PC-3 (cell line): Measurements from ENCODE around the gene MAN2A2. TPM values are rescaled to one million over a fixed set of nuclear protein-coding genes. Genes with fewer than 3 reads are reported as not detected.

Source experiments
- ATAC-seq: fragments of 200-7000 bp; cut with Tn5 transposase; 2 replicates; pipeline ENCODE4 v1.9.1; 2020; ENCODE audit warnings: mild to moderate bottlenecking, moderate library complexity
- BruUV-seq: library from RNA; stranded (reverse); fragments of 400-500 nt; replicated peaks from 2 replicates; lab custom pipeline; 2021; lab: Mats Ljungman, UMichigan
- CTCF ChIA-PET: fragments of 300-600 bp; sonication (Branson Sonifier 250); formaldehyde crosslinking; loops from one replicate; lab custom pipeline; 2022; ENCODE audit warnings: antibody characterized with exemption; lab: Charles Lee
- POLR2A ChIA-PET: fragments of 300-600 bp; sonication (Branson Sonifier 250); formaldehyde crosslinking; loops from one replicate; lab custom pipeline; 2022; ENCODE audit warnings: antibody characterized with exemption; ENCODE audit not compliant: unreplicated experiment; lab: Charles Lee
- DNase-seq: peaks from one replicate; pipeline ENCODE4 v3.0.0-alpha.2; 2015
- H2AFZ ChIP-seq: fragments of 300-600 bp; sonication (generic); 2 replicates; pipeline ENCODE4 v1.6.0; 2016; ENCODE audit warnings: antibody characterized with exemption, low read length
- H3F3A ChIP-seq: fragments of 300-600 bp; sonication (generic); one replicate; pipeline ENCODE4 v1.6.0; 2017; ENCODE audit warnings: antibody characterized with exemption, low read length, control low read depth, mild to moderate bottlenecking; ENCODE audit not compliant: unreplicated experiment
- H3K27ac ChIP-seq: fragments of 300-600 bp; sonication (generic); 2 replicates; pipeline ENCODE4 v1.5.1; 2016; ENCODE audit warnings: mild to moderate bottlenecking, low read length
- H3K27me3 ChIP-seq: fragments of 300-600 bp; sonication (generic); 2 replicates; pipeline ENCODE4 v1.6.1; 2016; ENCODE audit warnings: low read length, mixed read lengths
- H3K36me3 ChIP-seq: fragments of 300-600 bp; sonication (generic); 2 replicates; pipeline ENCODE4 v1.6.1; 2016; ENCODE audit warnings: low read depth, mixed run types, low read length, mixed read lengths
- H3K4me1 ChIP-seq: fragments of 300-600 bp; sonication (generic); 2 replicates; pipeline ENCODE4 v1.5.1; 2016; ENCODE audit warnings: low read length; ENCODE audit not compliant: insufficient read depth
- H3K4me2 ChIP-seq: fragments of 300-600 bp; sonication (generic); 2 replicates; pipeline ENCODE4 v1.6.0; 2016; ENCODE audit warnings: low read length
- H3K4me3 ChIP-seq: fragments of 300-600 bp; sonication (generic); 2 replicates; pipeline ENCODE4 v1.5.1; 2016; ENCODE audit warnings: mild to moderate bottlenecking, low read length, mixed read lengths
- H3K79me2 ChIP-seq: fragments of 300-600 bp; sonication (generic); 2 replicates; pipeline ENCODE4 v1.6.1; 2017; ENCODE audit warnings: low read length, mixed read lengths
- H3K9ac ChIP-seq: fragments of 300-600 bp; sonication (generic); 2 replicates; pipeline ENCODE4 v1.6.0; 2016; ENCODE audit warnings: mild to moderate bottlenecking, low read length
- H3K9me2 ChIP-seq: fragments of 300-600 bp; sonication (generic); replicated peaks from 2 replicates; pipeline ENCODE4 v1.6.1; 2016; ENCODE audit warnings: mixed run types, low read length, mixed read lengths
- H3K9me3 ChIP-seq: fragments of 300-600 bp; sonication (generic); 2 replicates; pipeline ENCODE4 v1.6.1; 2016; ENCODE audit warnings: low read length, mixed read lengths
- H4K20me1 ChIP-seq: fragments of 300-600 bp; sonication (generic); 2 replicates; pipeline ENCODE4 v1.6.1; 2016; ENCODE audit warnings: low read length, mixed read lengths
- EZH2 ChIP-seq: fragments of 300-600 bp; sonication (generic); IDR thresholded peaks from one replicate; pipeline ENCODE4 v1.6.1; 2017; ENCODE audit warnings: antibody characterized with exemption, mild to moderate bottlenecking, low read length; ENCODE audit not compliant: unreplicated experiment
- EZH2phosphoT487 ChIP-seq: fragments of 300-600 bp; sonication (generic); IDR thresholded peaks from 2 replicates; pipeline ENCODE4 v1.6.1; 2018; ENCODE audit warnings: mild to moderate bottlenecking, antibody characterized with exemption, low read length, borderline replicate concordance
- intact Hi-C: fragments of 100-400 bp; cut with micrococcal nuclease; formaldehyde crosslinking; loops from 2 replicates; pipeline ENCODE4 v1.9.0; 2023
- total RNA-seq: library from RNA; depleted of rRNA; stranded (reverse); fragments of >200 nt; gene quantifications from 2 replicates; pipeline ENCODE4 v1.2.3, GENCODE V29; 2014
- TF ChIP-seq, protein P1 (sequence below): fragments of 300-600 bp; sonication (generic); conservative IDR thresholded peaks from 2 replicates; pipeline ENCODE4 v1.5.1; 2017; ENCODE audit warnings: antibody characterized with exemption, low read depth, mild to moderate bottlenecking, low read length

Gene MAN2A2
- total RNA-seq, 1 experiment from 2014 or later, result 19.8 TPM

DNA sequence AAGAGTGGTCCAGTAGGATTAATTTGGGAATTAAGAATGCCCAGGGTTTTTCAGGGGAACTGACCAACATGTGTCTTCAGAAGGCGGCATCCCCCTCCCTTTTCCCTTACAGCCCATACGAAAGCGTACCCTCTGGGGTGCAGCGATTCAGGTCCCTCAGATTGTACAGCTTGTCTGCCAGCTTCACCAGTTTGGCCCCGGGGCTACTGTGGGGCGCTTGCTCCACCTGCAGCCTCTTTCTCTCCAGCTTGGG lies 28.4 kb downstream of the MAN2A2 start:
- BruUV-seq, result no TSS peak
- H3K9me3 ChIP-seq, result no peaks in the 10 kb centered on the region
- H2AFZ ChIP-seq, result peak overlapping the region; percentile 94; the same call in 1 of the 2 replicates
- peak overlapping the region; percentile 83 for H3K9ac ChIP-seq
- DNase-seq, result no peak
- ChIA-PET POLR2A (interaction anchor here (0.6 to 0.9 kb wide), 3 partner anchors 23 to 113 kb away, joined by 3 read pairs; partner anchors contain the start of gene MAN2A2), CTCF (interaction anchor here (0.5 to 2.1 kb wide), 8 partner anchors 18 to 340 kb away, joined by 3 to 10 read pairs (median 4); no protein-coding TSS in a partner anchor)
- no peaks in the 10 kb centered on the region for H3K27me3 ChIP-seq
- ATAC-seq, result no peak
- TF ChIP-seq, protein P1, sequence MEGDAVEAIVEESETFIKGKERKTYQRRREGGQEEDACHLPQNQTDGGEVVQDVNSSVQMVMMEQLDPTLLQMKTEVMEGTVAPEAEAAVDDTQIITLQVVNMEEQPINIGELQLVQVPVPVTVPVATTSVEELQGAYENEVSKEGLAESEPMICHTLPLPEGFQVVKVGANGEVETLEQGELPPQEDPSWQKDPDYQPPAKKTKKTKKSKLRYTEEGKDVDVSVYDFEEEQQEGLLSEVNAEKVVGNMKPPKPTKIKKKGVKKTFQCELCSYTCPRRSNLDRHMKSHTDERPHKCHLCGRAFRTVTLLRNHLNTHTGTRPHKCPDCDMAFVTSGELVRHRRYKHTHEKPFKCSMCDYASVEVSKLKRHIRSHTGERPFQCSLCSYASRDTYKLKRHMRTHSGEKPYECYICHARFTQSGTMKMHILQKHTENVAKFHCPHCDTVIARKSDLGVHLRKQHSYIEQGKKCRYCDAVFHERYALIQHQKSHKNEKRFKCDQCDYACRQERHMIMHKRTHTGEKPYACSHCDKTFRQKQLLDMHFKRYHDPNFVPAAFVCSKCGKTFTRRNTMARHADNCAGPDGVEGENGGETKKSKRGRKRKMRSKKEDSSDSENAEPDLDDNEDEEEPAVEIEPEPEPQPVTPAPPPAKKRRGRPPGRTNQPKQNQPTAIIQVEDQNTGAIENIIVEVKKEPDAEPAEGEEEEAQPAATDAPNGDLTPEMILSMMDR, result no peak
- TF ChIP-seq EZH2phosphoT487, result no peak
- TF ChIP-seq EZH2, result no peak
- no peaks in the 10 kb centered on the region for H3K36me3 ChIP-seq
- no peaks in the 10 kb centered on the region for H3F3A ChIP-seq
- no peaks in the 10 kb centered on the region for H4K20me1 ChIP-seq
- peak overlapping the region; percentile 78 for H3K27ac ChIP-seq
- intact Hi-C loops, result loop anchor here (2.0 to 10.0 kb wide), 3 partner anchors 29 to 103 kb away; partner anchors contain the start of genes MAN2A2 and PRC1
- peak overlapping the region; percentile 87 for H3K4me3 ChIP-seq
- H3K79me2 ChIP-seq, result peaks cover 17% of the 10 kb centered on the region
- H3K4me1 ChIP-seq, result peaks cover 33% of the 10 kb centered on the region
- H3K4me2 ChIP-seq, result peak overlapping the region; percentile 97
- H3K9me2 ChIP-seq, result no peaks in the 10 kb centered on the region

DNA sequence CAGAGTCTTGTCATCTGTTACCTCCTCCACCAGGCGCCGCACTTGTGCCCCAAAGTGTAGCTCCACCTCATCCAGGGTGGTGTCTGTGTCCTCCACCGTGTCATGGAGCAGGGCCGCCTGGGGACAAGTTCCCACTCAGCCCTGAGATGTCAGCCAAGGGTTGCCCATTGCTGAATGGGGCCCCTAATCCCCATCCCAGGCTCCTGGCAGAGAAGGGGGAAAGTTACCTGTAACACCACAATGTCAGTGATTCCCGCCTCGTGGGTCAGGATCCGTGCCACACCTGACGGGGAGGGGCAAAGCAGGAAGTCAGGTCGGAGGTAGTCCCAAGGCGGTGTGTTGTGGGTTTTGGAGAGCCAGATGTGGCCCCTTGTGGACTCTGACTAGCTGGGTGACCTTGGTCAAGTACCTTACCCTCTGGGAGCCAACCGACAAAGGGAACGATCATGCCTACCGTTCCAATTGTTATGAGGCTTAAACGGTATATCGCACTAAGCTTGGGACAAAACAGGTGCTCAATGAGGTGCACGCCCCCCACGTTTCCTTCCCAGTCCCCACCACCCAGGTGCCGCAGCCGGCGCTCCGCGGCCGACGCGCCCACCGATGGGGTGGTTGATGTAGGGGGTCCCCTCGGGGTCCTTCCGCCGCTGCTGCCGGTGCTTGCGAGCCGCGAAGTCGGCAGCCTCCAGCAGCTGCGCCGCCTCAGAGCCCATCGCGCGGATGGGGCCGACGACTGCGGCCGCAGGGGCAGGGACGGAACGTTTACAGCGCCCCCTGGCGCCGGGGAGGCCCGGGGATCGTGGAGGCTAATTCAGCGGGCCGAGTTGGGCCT lies 28.9 kb downstream of the MAN2A2 start, which contains the start of gene HDDC3:
TSS of gene HDDC3 (minus strand) at position 722 of the 832 bp plus-strand sequence. CDS start at position 713, 9 bp downstream.
- no peaks in the 10 kb centered on the region for H4K20me1 ChIP-seq
- BruUV-seq, result TSS peak; percentile 39
- H3K27me3 ChIP-seq, result no peaks in the 10 kb centered on the region
- CTCF ChIA-PET, result interaction anchor here (0.5 to 2.1 kb wide), 9 partner anchors 18 to 340 kb away, joined by 3 to 10 read pairs (median 3); partner anchors contain the start of gene MAN2A2
- H3K79me2 ChIP-seq, result peaks cover 23% of the 10 kb centered on the region
- H3K36me3 ChIP-seq, result no peaks in the 10 kb centered on the region
- peak within 1 kb of the TSS; percentile 94 for H2AFZ ChIP-seq
- ATAC-seq (peak; percentile 51), DNase-seq (peak; percentile 88)
- POLR2A ChIA-PET, result interaction anchor here (0.6 to 0.9 kb wide), 3 partner anchors 23 to 114 kb away, joined by 3 read pairs; partner anchors contain the start of gene MAN2A2
- H3K9ac ChIP-seq, result peak within 1 kb of the TSS; percentile 83
- H3K9me2 ChIP-seq, result no peaks in the 10 kb centered on the region
- H3K4me3 ChIP-seq, result peak within 1 kb of the TSS; percentile 87
- H3F3A ChIP-seq, result no peaks in the 10 kb centered on the region
- no peaks in the 10 kb centered on the region for H3K9me3 ChIP-seq
- H3K4me1 ChIP-seq, result peaks cover 39% of the 10 kb centered on the region
- peak within 1 kb of the TSS; percentile 97 for H3K4me2 ChIP-seq
- peak within 1 kb of the TSS; percentile 78 for H3K27ac ChIP-seq
- TF ChIP-seq EZH2, result no peak
- TF ChIP-seq EZH2phosphoT487, result no peak
- TF ChIP-seq, protein P1, result peak; percentile 85
- intact Hi-C loops, result loop anchor here (2.0 to 10.0 kb wide), 3 partner anchors 29 to 103 kb away; partner anchors contain the start of genes MAN2A2 and PRC1
